Muscle layer of duodenum (tissue), 2 donors: Measurements from ENCODE around the gene SGK1.
"Not testable (repeated sequence)": the region's sequence is repeated elsewhere in the genome, so short reads cannot be mapped to it uniquely, and the experiment has no call there.

Experiments used
- H3K27ac ChIP-seq: one replicate; pipeline ENCODE4 v1.7.0; 2013; ENCODE audit warnings: mild to moderate bottlenecking, low read length
- H3K27me3 ChIP-seq: one replicate; pipeline ENCODE4 v1.7.0; 2013; ENCODE audit warnings: low read depth, mild to moderate bottlenecking, control low read depth, low read length
- H3K36me3 ChIP-seq, 2 donors: one replicate each; pipeline ENCODE4 v1.7.0; 2013; ENCODE audit warnings: low read length in 2 of 2, control low read depth in 1 of 2, mild to moderate bottlenecking in 1 of 2; ENCODE audit not compliant: insufficient read depth in 2 of 2, control insufficient read depth in 1 of 2
- H3K4me1 ChIP-seq, 2 donors: one replicate each; pipeline ENCODE4 v1.7.0; 2013; ENCODE audit warnings: low read length in 2 of 2, mild to moderate bottlenecking in 2 of 2, control low read depth in 1 of 2, moderate library complexity in 1 of 2; ENCODE audit not compliant: insufficient read depth in 2 of 2, control insufficient read depth in 1 of 2
- H3K4me3 ChIP-seq, 2 donors: one replicate each; pipeline ENCODE4 v1.7.0; 2013; ENCODE audit warnings: low read length in 2 of 2, low read depth in 1 of 2, mild to moderate bottlenecking in 1 of 2
- H3K9me3 ChIP-seq, 2 donors: one replicate each; pipeline ENCODE4 v1.7.0; 2013; ENCODE audit warnings: low read length in 2 of 2, control low read depth in 1 of 2, mild to moderate bottlenecking in 1 of 2; ENCODE audit not compliant: control insufficient read depth in 1 of 2
- donor health status: healthy.

SGK1 gene

GRCh38 chr6:134346932-134347545 is 29.1 kb upstream of the SGK1 start:
- Histone ChIP-seq H3K36me3 (no peaks in the 10 kb centered on the region), H3K27ac (no peak overlapping the region), H3K4me1 (no peaks in the 10 kb centered on the region), H3K4me3 (no peak overlapping the region), H3K9me3 (no peaks in the 10 kb centered on the region), H3K27me3 (no peaks in the 10 kb centered on the region)

DNA sequence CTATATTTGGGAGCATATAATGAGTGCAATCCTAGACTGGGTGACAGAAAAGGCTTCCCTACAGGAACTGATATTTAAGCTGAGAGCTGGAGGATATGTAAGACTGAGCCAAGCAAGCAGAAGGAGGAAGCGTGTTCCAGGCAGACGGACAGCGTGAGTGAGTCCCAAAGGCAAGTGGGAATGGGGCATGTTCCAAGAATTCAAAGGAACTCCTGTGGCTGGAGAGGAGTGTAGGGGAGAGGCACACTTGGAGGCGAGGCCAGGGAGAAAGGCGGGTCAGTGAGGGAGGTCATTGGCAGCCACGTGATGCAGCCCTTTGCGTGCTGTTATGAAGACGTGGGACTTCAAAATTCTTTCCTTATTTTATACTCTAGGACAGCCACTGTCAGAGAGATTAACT is 27.9 kb upstream of the SGK1 start:
- Histone ChIP-seq H3K9me3 (no peaks in the 10 kb centered on the region), H3K4me1 (no peaks in the 10 kb centered on the region), H3K36me3 (no peaks in the 10 kb centered on the region), H3K27me3 (no peaks in the 10 kb centered on the region), H3K27ac (no peak overlapping the region), H3K4me3 (no peak overlapping the region)

DNA sequence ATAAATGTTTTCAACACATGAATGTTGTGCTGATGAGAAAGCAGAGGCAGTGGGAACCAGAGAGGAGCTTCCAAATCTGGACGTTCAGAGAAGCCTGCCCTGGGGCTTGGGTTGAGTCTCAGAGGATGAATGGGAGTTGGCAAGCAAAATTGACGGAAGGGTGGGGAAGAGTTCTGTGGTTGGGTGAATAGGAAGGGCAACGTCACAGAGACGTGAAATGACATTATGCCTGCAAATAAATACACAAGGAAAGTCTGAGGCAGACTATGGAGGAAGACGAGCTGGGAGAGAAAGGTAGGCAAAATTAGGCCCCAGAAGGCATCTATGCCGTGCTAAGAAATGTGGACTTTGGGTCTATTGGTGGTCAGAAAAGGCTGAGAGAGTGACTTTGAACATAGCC is 25.2 kb upstream of the SGK1 start:
- Histone ChIP-seq H3K27me3 (no peaks in the 10 kb centered on the region), H3K9me3 (no peaks in the 10 kb centered on the region), H3K4me3 (no peak overlapping the region), H3K27ac (no peak overlapping the region), H3K36me3 (no peaks in the 10 kb centered on the region), H3K4me1 (no peaks in the 10 kb centered on the region)

DNA sequence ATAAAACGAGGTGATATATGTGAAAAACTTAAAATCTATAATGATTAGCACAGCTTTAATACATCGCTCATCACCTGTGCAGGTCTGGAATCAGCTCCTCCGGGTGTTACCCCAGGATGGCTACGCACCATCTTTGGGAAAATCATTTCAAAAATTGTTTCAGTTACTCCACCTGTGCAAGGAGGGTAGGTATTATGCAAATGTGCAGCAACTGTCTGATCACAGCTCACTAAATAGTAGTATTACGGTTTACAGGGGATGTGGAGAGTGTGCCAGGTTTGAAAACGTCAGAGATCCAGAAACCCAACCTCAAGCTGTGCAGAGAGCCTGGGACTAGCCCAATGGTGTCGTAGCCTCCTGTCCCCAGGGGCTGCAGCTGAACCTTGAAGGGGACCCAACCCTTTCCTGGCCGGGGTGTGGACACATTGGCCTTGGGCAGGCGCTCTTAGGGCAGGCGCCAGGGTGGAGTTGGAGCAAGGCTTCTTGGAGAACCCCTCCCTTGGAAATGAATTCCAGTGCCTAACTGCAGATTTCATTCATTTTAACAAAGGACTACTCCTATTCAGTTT is 24.2 kb upstream of the SGK1 start:
- H3K36me3 ChIP-seq: no peaks in the 10 kb centered on the region
- H3K27ac ChIP-seq: no peak overlapping the region
- no peak overlapping the region for H3K4me3 ChIP-seq
- H3K27me3 ChIP-seq: no peaks in the 10 kb centered on the region
- H3K4me1 ChIP-seq: no peaks in the 10 kb centered on the region
- no peaks in the 10 kb centered on the region for H3K9me3 ChIP-seq

GRCh38 chr6:134340179-134340975 is 22.5 kb upstream of the SGK1 start:
- H3K4me1 ChIP-seq: no peaks in the 10 kb centered on the region
- H3K36me3 ChIP-seq: no peaks in the 10 kb centered on the region
- no peaks in the 10 kb centered on the region for H3K9me3 ChIP-seq
- H3K27ac ChIP-seq: no peak overlapping the region
- no peak overlapping the region for H3K4me3 ChIP-seq
- no peaks in the 10 kb centered on the region for H3K27me3 ChIP-seq

DNA sequence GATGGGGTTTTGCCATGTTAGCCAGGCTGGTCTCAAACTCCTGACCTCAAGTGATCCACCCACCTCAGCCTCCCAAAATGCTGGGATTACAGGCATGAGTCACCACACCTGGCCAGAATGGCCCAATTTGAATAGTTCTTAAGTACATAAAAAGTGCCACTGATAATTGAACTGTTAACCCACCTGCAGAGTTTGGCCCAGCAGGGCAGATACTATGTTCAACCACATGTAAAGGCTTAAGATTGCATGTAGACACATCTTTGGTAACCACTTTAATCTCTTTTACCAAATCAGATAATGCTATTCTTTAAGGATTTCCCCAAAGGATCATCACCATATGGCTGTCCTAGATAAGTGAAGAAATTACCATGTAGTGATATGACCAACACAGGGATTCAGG is 21.3 kb upstream of the SGK1 start:
- no peaks in the 10 kb centered on the region for H3K27me3 ChIP-seq
- no peak overlapping the region for H3K27ac ChIP-seq
- no peaks in the 10 kb centered on the region for H3K4me1 ChIP-seq
- no peaks in the 10 kb centered on the region for H3K36me3 ChIP-seq
- H3K9me3 ChIP-seq: no peaks in the 10 kb centered on the region
- no peak overlapping the region for H3K4me3 ChIP-seq

DNA sequence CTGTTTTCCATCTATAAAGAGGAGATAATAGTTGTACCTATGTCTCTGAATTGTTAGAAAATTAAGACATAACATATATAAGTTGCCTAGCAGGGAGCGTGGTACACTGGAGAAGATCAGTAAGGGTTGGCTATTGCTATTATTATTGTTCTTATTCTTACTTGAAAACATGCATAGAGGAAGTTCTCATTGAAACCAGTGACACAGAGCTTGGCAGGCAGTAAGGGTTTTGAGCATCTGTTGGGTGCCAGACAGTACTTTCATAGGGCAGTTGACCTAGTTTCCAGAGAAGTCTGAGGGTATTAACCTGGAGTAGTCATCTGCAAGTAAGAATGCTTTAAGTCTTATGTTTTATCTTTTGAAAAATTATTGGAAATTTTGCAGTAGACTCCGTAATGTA is 13.3 kb upstream of the SGK1 start:
- Histone ChIP-seq H3K4me3 (no peak overlapping the region), H3K9me3 (no peaks in the 10 kb centered on the region), H3K36me3 (no peaks in the 10 kb centered on the region), H3K4me1 (no peaks in the 10 kb centered on the region), H3K27me3 (no peaks in the 10 kb centered on the region), H3K27ac (no peak overlapping the region)

DNA sequence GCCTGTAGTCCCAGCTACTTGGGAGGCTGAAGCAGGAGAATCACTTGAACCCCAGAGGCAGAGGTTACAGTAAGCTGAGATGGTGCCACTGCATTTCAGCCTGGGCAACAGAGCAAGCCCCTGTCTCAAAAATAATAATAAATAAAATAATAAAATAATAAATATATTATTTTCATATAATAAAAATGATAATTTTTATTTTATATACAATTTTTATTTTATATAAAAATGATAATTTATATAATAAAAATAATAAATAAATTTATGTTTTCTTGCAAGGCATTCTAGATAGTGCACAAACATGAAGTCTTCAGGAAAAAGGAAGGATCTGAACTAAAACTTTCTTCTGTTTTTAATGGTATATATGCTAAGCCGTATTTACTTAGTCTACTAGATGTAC is 12.6 kb upstream of the SGK1 start:
- Histone ChIP-seq H3K9me3 (peaks cover 3 to 4% of the 10 kb centered on the region in 2 donors), H3K27ac (no peak overlapping the region), H3K36me3 (no peaks in the 10 kb centered on the region), H3K27me3 (no peaks in the 10 kb centered on the region), H3K4me1 (no peaks in the 10 kb centered on the region), H3K4me3 (no peak overlapping the region)

DNA sequence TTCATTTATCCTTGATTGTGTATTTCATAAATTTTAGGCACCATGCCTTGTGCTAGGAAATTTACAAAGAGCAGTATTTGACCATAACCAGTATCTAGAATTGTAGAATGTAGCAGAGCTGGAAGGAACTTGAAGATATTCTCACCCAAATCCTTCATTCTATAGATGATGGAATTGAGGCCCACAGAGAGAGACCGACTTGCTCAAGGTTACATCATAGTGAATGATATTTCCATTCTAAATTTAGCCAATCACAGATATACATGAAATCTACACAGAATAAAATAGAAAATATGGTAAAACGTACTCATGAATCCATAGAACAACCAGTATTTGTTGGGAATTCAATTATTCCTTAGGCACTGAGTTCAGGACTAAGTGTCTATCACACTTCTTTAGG is 10.9 kb upstream of the SGK1 start:
- peaks cover 4 to 6% of the 10 kb centered on the region in 2 donors for H3K9me3 ChIP-seq
- H3K27ac ChIP-seq: no peak overlapping the region
- H3K36me3 ChIP-seq: no peaks in the 10 kb centered on the region
- H3K4me3 ChIP-seq: no peak overlapping the region
- no peaks in the 10 kb centered on the region for H3K4me1 ChIP-seq
- H3K27me3 ChIP-seq: no peaks in the 10 kb centered on the region

DNA sequence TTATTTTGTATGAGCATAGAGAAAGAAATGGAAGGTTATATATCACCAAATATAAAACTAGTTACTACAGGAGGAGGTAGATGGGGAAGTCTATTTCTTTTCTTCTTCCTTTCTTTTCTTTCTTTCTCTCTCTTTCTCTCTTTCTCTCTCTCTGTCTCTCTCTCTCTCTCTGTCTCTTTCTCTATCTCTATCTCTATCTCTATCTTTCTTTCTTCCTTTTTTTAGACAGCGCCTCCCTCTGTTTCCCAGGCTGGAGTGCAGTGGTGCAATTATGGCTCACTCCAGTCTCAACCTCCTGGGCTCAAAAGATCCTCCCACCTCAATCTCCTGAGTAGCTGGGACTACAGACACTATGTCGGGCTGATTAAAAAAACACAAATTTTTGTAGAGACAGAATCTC is 10.2 kb upstream of the SGK1 start:
- Histone ChIP-seq H3K27ac (no peak overlapping the region), H3K4me3 (no peak overlapping the region), H3K9me3 (peaks cover 4 to 6% of the 10 kb centered on the region in 2 donors), H3K36me3 (no peaks in the 10 kb centered on the region), H3K27me3 (no peaks in the 10 kb centered on the region), H3K4me1 (no peaks in the 10 kb centered on the region)

GRCh38 chr6:134326192-134326591 is 8.3 kb upstream of the SGK1 start:
- not testable (repeated sequence) for H3K4me3 ChIP-seq, H3K27ac ChIP-seq, H3K36me3 ChIP-seq, H3K4me1 ChIP-seq, H3K9me3 ChIP-seq, H3K27me3 ChIP-seq
